GM10248 (cell line): ENCODE data around the gene HNF4A.

Source experiments
- CTCF ChIA-PET: fragments of 300-600 bp; sonication (Branson Sonifier 250); formaldehyde crosslinking; extraction: SDS; loops from one replicate; lab custom pipeline; 2021; ENCODE audit warnings: antibody characterized with exemption; lab: Yijun Ruan, JAX
- POLR2A ChIA-PET: fragments of 350-650 bp; sonication (Branson Sonifier 250); formaldehyde crosslinking; extraction: SDS; loops from one replicate; lab custom pipeline; 2020; ENCODE audit warnings: antibody characterized with exemption; lab: Yijun Ruan, JAX
- DNase-seq: peaks from one replicate; pipeline ENCODE4 v3.0.0; 2012; ENCODE audit errors: extremely low spot score
- CTCF ChIP-seq: IDR thresholded peaks from 2 replicates; pipeline ENCODE4 v1.5.1; 2012; ENCODE audit warnings: mild to moderate bottlenecking, low read depth; ENCODE audit errors: extremely low read depth, missing control alignments, control extremely low read depth

HNF4A gene

GRCh38 chr20:44407402-44408184, 52.1 kb downstream of the HNF4A start:
- ChIA-PET CTCF (interaction anchor here (1.3 to 2.1 kb wide), 3 partner anchors 12 to 23 kb away, joined by 3 to 5 read pairs (median 4); no protein-coding TSS in a partner anchor), POLR2A (no interaction called here)
- TF ChIP-seq CTCF: no peak
- no peak for DNase-seq

GRCh38 chr20:44409132-44409600, 53.7 kb downstream of the HNF4A start:
- CTCF ChIA-PET: interaction anchor here (1.6 kb wide), 1 partner anchor 24 kb away, joined by 4 read pairs; no protein-coding TSS in a partner anchor
- DNase-seq: no peak
- POLR2A ChIA-PET: no interaction called here
- no peak for TF ChIP-seq CTCF

- DNase-seq: no peak
- ChIA-PET CTCF (interaction anchor here (1.4 kb wide), 1 partner anchor 36 kb away, joined by 3 read pairs; no protein-coding TSS in a partner anchor), POLR2A (no interaction called here)
- TF ChIP-seq CTCF: no peak
Observed at GRCh38 chr20:44410583-44411019, 55.1 kb downstream of the HNF4A start.

- POLR2A ChIA-PET: no interaction called here
- no peak for DNase-seq
- no peak for TF ChIP-seq CTCF
- CTCF ChIA-PET: interaction anchor here (1.4 kb wide), 1 partner anchor 37 kb away, joined by 3 read pairs; no protein-coding TSS in a partner anchor
Observed at GRCh38 chr20:44411020-44411756, 55.7 kb downstream of the HNF4A start.

- no peak for TF ChIP-seq CTCF
- CTCF ChIA-PET: interaction anchor here (1.4 kb wide), 1 partner anchor 37 kb away, joined by 3 read pairs; no protein-coding TSS in a partner anchor
- POLR2A ChIA-PET: no interaction called here
- no peak for DNase-seq
Observed at GRCh38 chr20:44411757-44412401, 56.4 kb downstream of the HNF4A start.
